Vein endothelial cell (primary cell): Measurements from ENCODE around the gene MORN3. TPM values are rescaled to one million over a fixed set of nuclear protein-coding genes. Genes with fewer than 3 reads are reported as not detected.

Experiments
- small RNA-seq: library from RNA; depleted of rRNA; stranded (forward); fragments of <200 nt; gene quantifications from one replicate; pipeline ENCODE3, GENCODE V24; 2012
- total RNA-seq: library from RNA; depleted of rRNA; stranded (reverse); fragments of >200 nt; gene quantifications from 2 replicates; pipeline ENCODE4 v1.2.3, GENCODE V29; 2012

Gene MORN3, protein sequence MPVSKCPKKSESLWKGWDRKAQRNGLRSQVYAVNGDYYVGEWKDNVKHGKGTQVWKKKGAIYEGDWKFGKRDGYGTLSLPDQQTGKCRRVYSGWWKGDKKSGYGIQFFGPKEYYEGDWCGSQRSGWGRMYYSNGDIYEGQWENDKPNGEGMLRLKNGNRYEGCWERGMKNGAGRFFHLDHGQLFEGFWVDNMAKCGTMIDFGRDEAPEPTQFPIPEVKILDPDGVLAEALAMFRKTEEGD
- 0.65 and 0.67 TPM in 2 replicates for total RNA-seq

DNA sequence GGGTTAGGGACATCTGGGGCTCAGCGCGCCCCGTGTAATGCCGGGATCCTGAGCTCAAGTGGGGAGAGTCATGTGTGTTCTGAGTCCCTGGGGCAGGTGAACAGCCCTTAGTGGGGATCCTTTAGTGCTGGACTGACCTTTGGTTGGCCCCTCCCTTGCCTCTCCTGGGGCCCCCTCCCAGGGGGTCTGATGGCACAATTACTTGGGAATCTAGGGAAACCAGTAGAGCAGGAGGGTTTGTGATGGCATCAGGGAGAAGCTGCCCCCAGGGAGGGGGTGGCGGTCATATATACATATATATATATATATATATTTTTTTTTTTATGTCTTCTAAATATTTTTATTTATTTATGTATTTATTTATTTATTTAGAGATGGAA is at the start of gene MORN3:
MORN3 (minus strand) TSS at position 134 of the 380 bp plus-strand sequence. CDS start 171 bp downstream, outside the sequence.

DNA sequence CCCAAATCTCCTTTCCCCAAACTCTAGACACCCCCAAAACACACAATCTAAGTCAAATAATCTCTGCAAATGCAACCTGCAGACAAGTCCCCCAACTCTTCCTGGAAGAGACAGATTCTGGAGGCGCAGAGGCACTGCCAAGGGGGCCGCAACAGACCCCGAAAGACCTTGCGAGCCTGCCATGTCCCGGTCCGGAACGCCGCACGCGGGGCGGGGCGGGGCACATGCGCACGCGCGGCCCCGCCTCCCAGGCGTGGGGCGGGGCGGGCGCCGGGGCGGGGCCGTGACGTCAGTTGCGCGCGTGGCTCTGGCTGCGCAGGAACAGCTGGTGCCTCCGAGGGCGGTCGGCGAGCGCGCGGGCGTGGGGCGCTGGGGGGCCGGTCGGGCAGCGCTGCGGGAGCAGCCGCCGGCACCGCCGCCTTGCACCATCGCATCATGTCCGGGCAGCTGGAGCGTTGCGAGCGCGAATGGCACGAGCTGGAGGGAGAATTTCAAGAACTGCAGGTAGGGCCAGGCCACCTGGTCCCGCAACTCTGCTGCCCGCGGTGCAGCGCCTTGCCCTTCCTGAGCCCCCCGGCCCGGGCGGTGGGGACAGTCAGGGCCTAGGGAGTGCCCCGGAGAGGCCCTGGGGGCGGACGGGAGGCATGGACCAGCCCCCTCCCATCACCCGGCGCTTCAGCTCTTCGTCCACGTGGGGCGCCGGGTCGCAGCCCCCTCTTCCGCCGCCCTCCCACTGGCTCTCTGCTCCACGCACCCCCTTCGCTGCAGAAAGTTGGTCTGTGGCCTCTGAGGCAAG is 43.2 kb upstream of the MORN3 start, which contains the start of gene TMEM120B:
TMEM120B (plus strand) TSS at position 292 of the 796 bp plus-strand sequence; CDS start at position 436, 144 bp downstream.

DNA sequence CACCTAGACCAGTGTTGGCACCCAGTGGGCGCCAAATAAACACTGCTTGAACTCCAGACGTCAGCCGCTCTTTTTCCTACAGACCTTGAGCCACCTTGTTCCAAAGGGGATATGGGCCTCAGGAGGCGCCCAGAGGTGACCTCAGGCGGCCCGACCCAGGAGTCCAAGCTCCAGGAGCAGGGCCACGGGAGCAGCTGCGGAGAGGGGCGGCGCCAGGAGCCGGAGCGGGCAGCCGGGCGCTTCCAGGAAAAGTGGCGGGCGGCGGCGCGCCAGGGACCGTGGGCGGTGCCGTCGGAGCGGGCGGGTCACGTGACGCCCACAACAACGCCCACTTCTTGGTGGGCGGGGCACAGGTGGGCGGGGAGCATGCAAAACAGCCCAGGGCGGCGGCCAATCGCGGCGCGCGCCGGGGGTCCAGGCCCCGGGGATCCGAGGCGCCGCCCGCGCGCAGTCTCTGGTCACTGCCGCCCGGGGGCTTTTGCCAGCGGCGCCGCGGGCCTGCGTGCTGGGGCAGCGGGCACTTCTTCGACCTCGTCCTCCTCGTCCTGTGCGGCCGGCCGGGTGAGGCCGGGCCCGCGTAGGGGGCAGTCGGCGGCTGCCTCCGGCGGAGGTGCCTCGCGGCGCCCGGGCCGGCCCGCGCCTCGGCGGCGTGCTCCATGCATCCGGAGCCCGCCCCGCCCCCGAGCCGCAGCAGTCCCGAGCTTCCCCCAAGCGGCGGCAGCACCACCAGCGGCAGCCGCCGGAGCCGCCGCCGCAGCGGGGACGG is 43.2 kb downstream of the MORN3 start, which contains the start of gene ORAI1:
ORAI1 (plus strand) TSS at position 444 of the 766 bp plus-strand sequence.

Small RNA genes lying within 50 kb of the gene (small RNA-seq; reads per million reads assigned to genes)
- not detected for gene RNU6-1004P

Other genes with a start within 250 kb of the MORN3 start
- 33.4 and 34.9 TPM in 2 replicates for gene KDM2B, start 88.6 kb downstream of the MORN3 start, total RNA-seq
- gene ORAI1, start 43.1 kb downstream of the MORN3 start, total RNA-seq, result 20.6 and 23.5 TPM in 2 replicates
- 9.2 and 13.1 TPM in 2 replicates for gene TMEM120B, start 43.1 kb upstream of the MORN3 start, total RNA-seq
- 14.9 and 15.7 TPM in 2 replicates for gene RHOF, start 124.0 kb upstream of the MORN3 start, total RNA-seq
- 6.5 and 7.2 TPM in 2 replicates for gene SETD1B, start 134.4 kb upstream of the MORN3 start, total RNA-seq
- not detected in 2 replicates for gene HPD, start 189.2 kb upstream of the MORN3 start, total RNA-seq
- 29.7 and 82.3 TPM in 2 replicates for gene PSMD9, start 219.1 kb upstream of the MORN3 start, total RNA-seq
- gene CFAP251, start 248.9 kb upstream of the MORN3 start, total RNA-seq, result 1.6 and 2.9 TPM in 2 replicates